ENCODE results near the gene WIPF2. TPM values are rescaled to one million over a fixed set of nuclear protein-coding genes. Genes with fewer than 3 reads are reported as not detected.

WIPF2 gene, protein sequence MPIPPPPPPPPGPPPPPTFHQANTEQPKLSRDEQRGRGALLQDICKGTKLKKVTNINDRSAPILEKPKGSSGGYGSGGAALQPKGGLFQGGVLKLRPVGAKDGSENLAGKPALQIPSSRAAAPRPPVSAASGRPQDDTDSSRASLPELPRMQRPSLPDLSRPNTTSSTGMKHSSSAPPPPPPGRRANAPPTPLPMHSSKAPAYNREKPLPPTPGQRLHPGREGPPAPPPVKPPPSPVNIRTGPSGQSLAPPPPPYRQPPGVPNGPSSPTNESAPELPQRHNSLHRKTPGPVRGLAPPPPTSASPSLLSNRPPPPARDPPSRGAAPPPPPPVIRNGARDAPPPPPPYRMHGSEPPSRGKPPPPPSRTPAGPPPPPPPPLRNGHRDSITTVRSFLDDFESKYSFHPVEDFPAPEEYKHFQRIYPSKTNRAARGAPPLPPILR
- 10 to 100 TPM; 21.3 to 24.6 (median 22.1) TPM for total RNA-seq

DNA sequence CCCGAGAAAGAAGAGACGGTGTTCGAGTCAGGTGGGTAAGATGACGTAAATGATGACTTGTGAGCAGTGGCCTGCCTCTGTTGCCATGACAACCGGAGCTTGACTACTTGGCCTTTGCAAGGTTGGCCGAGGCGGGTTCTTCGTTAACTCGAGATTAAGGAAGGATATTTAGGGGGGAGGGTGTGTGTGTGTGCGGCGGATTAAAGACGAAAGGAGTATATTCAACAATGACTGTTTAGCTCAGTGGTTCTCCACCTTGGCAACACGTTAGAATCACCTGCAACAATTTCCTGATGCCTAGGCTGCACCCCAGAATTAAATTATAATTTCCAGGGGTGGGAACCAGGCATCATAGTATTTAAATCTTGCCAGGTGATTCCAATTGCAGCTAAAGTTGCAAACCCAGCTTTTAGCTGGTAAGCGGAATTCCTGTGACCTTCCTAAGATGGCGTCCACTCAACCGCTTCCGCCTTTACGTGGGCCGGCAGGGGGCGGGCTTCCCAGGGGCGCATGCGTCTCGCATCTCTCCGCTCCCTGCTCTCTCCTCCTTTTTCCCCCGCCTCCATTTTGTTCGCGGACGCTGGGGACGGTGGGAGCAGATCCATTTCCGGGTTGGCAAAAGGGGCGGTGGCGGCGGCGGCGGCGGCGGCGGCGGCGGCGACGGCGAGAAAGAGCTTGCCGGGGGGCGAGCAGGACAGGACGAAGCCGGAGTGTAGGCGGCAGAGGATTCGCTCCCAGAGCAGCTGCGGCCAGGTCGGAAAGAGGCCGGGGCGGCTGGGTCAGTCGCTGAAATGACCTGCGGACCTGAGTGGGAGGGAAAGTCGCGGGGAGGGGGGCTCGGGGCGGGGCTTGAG is at the start of gene WIPF2:
Gene WIPF2, plus strand, starts transcription at position 565 of the 854 bp plus-strand sequence. CDS start 37,156 bp downstream, outside the sequence.
- peak; percentile 95 for DNase-seq
- H3K4me1 Mint-ChIP-seq (ENCODE audit: low read depth): peaks cover 27% of the 10 kb centered on the region
- ATAC-seq: peak; percentile 95 to 96
- no peaks in the 10 kb centered on the region for H3K27me3 Mint-ChIP-seq (ENCODE audit: low read depth)
- peaks cover 2% of the 10 kb centered on the region for H3K36me3 Mint-ChIP-seq (ENCODE audit: insufficient read depth)
- H3K9me3 Mint-ChIP-seq: no peaks in the 10 kb centered on the region
- peak within 1 kb of the TSS; percentile 93 for H3K4me3 Mint-ChIP-seq

DNA sequence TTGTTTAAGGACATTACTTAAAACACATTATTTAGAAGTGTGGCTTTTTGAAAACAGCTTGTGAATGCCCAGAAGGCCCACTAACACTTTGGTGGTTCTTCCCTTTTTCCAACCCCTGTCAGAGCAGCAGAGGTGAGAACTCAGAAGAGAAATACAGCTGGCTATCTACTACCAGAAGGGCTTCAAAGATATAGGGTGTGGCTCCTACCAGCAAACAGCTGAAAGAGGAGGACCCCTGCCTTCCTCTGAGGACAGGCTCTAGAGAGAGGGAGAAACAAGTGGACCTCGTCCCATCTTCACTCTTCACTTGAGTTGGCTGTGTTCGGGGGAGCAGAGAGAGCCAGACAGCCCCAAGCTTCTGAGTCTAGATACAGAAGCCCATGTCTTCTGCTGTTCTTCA is 48.8 kb upstream of the WIPF2 start:
- Mint-ChIP-seq H3K4me1 (ENCODE audit: low read depth) (peaks cover 5% of the 10 kb centered on the region), H3K36me3 (ENCODE audit: insufficient read depth) (peaks cover 46% of the 10 kb centered on the region), H3K4me3 (no peak overlapping the region), H3K9me3 (no peaks in the 10 kb centered on the region), H3K27me3 (ENCODE audit: low read depth) (no peaks in the 10 kb centered on the region)
- DNase-seq (no peak), ATAC-seq (no peak)

DNA sequence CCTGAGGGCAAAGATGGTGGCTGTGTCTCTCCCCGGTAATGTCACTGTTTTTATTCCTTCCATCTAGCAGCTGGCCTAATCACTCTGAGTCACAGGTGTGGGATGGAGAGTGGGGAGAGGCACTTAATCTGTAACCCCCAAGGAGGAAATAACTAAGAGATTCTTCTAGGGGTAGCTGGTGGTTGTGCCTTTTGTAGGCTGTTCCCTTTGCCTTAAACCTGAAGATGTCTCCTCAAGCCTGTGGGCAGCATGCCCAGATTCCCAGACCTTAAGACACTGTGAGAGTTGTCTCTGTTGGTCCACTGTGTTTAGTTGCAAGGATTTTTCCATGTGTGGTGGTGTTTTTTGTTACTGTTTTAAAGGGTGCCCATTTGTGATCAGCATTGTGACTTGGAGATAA is 47.4 kb upstream of the WIPF2 start:
- H3K4me1 Mint-ChIP-seq (ENCODE audit: low read depth): peaks cover 7% of the 10 kb centered on the region
- ATAC-seq: no peak
- H3K27me3 Mint-ChIP-seq (ENCODE audit: low read depth): no peaks in the 10 kb centered on the region

DNA sequence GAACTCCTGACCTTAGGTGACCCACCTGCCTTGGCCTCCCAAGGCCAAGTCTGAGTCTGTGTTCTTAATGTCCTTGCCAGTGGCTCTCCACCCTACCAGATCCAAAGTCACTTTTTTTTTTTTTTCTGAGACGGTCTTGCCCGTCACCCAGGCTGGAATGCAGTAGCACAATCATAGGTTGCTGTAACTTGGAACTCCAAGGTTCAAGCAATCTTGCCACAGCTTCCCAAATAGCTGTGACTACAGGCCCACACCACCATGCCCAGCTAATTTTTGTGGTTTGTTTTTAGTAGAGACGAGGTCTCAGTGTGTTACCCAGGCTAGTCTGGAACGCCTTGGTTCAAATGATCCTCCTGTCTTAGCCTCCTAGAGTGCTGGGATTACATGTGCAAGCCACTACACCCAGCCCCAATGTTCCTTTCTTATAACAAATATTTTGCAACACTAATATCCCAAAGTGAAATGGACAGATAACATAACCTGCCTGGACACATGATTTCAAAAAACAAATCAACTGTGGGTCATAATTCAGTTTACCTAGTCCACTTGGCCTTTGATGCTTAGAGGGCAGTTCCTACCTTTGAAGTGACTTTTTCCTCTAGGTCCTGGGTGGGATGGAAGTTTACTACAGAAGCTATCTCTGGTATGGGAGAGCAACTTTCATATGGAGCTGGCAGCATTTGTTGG is 45.9 kb upstream of the WIPF2 start:
- no peak overlapping the region for H3K4me3 Mint-ChIP-seq
- peaks cover 31% of the 10 kb centered on the region for H3K36me3 Mint-ChIP-seq (ENCODE audit: insufficient read depth)
- no peak for ATAC-seq

More for the DNA sequence above, 47.4 kb upstream of the WIPF2 start:
- Mint-ChIP-seq H3K36me3 (ENCODE audit: insufficient read depth) (peaks cover 41% of the 10 kb centered on the region), H3K9me3 (no peaks in the 10 kb centered on the region), H3K4me3 (no peak overlapping the region)
- DNase-seq: no peak

DNA sequence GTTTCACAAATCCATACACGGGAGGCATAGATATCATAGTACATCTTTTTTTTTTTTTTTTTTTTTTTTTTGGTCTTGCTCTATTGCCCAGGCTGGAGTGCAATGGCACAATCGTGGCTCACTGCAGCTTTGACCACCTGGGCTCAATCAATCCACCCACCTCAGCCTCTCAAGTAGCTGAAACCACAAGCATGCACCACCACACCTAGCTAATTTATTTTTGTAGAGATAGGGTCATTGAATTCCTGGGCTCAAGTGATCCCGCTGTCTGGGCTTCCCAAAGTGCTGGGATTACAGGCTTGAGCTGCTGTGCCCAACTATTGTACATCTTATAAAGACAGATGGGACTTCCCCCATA is 45.3 kb upstream of the WIPF2 start:
- no peak for DNase-seq
- Mint-ChIP-seq H3K4me1 (ENCODE audit: low read depth) (peaks cover 10% of the 10 kb centered on the region), H3K4me3 (no peak overlapping the region), H3K36me3 (ENCODE audit: insufficient read depth) (peaks cover 25% of the 10 kb centered on the region), H3K9me3 (no peaks in the 10 kb centered on the region), H3K27me3 (ENCODE audit: low read depth) (no peaks in the 10 kb centered on the region)
- ATAC-seq: no peak

More for the DNA sequence above, 45.9 kb upstream of the WIPF2 start:
- Mint-ChIP-seq H3K4me1 (ENCODE audit: low read depth) (peaks cover 10% of the 10 kb centered on the region), H3K9me3 (no peaks in the 10 kb centered on the region), H3K27me3 (ENCODE audit: low read depth) (no peaks in the 10 kb centered on the region)
- no peak for DNase-seq

DNA sequence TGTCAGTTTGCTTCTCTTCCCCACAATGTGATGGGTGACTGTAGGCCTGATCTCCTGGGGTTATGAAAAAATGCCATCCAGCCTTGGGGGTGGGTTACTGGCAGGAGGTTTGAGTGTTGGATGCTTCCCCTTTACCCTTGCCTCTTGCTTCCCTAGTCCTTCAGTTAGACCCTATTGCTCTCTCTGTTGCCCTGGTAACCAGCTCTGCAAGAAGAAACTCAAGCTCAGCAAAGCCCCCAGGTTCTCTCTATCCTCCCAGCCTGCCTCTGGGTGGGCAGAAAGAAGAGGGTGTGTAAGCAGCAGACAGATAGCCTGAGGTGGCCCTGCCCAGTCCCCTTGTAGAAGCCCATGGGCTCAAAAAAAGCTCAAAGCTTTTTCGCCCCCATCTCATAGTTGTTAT is 44.6 kb upstream of the WIPF2 start:
- H3K4me1 Mint-ChIP-seq (ENCODE audit: low read depth): peaks cover 10% of the 10 kb centered on the region
- H3K9me3 Mint-ChIP-seq: no peaks in the 10 kb centered on the region
- H3K27me3 Mint-ChIP-seq (ENCODE audit: low read depth): no peaks in the 10 kb centered on the region
- peaks cover 18% of the 10 kb centered on the region for H3K36me3 Mint-ChIP-seq (ENCODE audit: insufficient read depth)
- no peak for ATAC-seq
- no peak overlapping the region for H3K4me3 Mint-ChIP-seq
- no peak for DNase-seq

DNA sequence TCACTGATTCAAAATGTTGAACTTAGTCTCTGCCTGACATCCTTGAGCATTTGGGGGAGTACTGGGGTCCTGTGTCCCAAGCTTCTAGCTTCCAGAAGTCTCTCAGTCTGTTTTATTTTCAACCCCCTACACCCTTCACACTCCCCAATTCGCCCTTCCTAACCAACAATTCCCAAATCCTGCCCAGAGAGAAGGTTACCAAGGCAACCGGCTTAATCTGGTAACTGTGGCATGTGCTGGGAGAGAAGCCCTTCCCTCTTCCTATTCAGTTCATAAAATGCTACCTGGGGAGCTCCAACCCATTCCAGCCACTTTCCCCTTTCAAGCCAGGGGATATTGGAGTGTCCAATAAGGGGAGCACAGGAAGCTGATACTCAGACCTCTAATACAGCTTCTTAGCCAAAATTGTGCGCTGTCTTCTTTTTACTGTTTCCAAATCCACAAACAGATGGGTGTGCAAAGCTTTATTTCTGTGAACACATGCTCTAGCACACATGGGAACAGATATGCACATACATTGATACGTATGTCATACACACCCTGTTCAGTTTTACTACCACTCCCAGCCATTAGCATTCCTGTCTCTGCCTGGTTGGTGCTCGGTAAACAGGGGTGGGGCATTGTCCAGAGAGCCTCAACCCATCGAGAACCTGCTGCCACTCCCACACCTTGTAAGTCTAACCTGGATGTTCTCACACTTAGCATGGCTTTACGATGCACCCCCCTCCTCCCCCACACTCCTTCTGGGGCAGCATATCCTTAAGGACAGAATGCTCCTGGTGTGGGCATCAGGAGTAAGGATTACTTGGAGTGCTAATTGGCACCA is 43.0 kb upstream of the WIPF2 start:
- Mint-ChIP-seq H3K36me3 (ENCODE audit: insufficient read depth) (peaks cover 12% of the 10 kb centered on the region), H3K4me1 (ENCODE audit: low read depth) (peaks cover 10% of the 10 kb centered on the region), H3K27me3 (ENCODE audit: low read depth) (no peaks in the 10 kb centered on the region), H3K4me3 (no peak overlapping the region), H3K9me3 (no peaks in the 10 kb centered on the region)
- DNase-seq (no peak), ATAC-seq (no peak)

DNA sequence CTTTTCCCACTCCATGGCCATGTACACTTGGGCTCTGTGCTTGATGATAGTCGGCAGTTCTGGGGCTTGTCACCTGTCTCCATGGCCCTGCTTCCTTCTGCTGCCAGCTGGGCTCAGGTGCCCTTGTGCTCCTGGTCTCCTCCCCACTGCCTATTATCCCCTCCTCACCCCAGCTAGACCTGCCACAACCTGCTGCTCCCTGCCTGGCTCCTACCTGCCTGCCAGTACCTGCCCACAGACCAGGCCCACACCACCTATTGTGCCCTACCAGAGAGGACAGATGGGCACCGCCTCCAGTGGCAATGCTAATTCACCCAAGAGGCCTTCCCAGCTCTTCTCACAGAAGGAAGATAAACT is 42.4 kb upstream of the WIPF2 start:
- Mint-ChIP-seq H3K27me3 (ENCODE audit: low read depth) (no peaks in the 10 kb centered on the region), H3K36me3 (ENCODE audit: insufficient read depth) (peaks cover 12% of the 10 kb centered on the region)
- peak; percentile 2 for ATAC-seq

DNA sequence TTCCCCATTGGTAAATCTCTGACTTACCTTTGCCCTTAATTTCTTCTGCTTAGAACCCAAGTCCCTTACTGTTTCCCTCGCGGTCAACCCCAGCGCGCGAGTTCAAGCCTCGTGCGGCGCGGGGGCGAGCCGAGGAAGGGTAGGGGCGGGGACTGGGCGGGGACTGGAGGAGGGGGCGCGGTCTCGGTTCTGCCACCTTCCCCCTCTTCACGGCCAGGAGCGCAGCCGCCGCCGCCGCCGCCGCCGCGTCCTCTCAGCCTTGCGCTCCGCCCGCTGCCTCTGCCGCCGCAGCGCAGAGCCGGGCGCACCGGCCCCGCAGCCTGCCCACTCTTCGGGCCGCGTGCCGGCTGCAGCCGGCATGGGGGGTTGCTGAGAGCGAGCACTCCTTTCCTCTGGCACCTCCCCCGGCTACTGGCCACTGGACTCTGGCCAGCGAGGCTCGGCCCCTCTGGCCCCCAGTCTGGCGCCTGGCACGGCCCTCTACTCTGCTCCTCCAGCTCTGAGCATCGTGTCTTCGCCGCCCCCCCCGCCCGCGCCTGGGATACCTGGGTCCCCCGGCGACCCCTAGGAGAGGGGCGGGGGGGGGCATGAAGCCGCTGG is 41.7 kb upstream of the WIPF2 start, which contains the start of gene RAPGEFL1:
Gene RAPGEFL1, plus strand, starts transcription at position 196 of the 600 bp plus-strand sequence. Its CDS starts 392 bp downstream, at position 588.
- peak; percentile 85 for DNase-seq
- peak; percentile 97 to 98 for ATAC-seq
- peaks cover 10% of the 10 kb centered on the region for H3K4me1 Mint-ChIP-seq (ENCODE audit: low read depth)
- no peaks in the 10 kb centered on the region for H3K27me3 Mint-ChIP-seq (ENCODE audit: low read depth)
- H3K9me3 Mint-ChIP-seq: no peaks in the 10 kb centered on the region
- peaks cover 12% of the 10 kb centered on the region for H3K36me3 Mint-ChIP-seq (ENCODE audit: insufficient read depth)
- peak within 1 kb of the TSS; percentile 27 for H3K4me3 Mint-ChIP-seq

More for the DNA sequence above, 42.4 kb upstream of the WIPF2 start:
- H3K4me1 Mint-ChIP-seq (ENCODE audit: low read depth): peaks cover 10% of the 10 kb centered on the region
- peak overlapping the region; percentile 27 for H3K4me3 Mint-ChIP-seq
- H3K9me3 Mint-ChIP-seq: no peaks in the 10 kb centered on the region
- no peak for DNase-seq

DNA sequence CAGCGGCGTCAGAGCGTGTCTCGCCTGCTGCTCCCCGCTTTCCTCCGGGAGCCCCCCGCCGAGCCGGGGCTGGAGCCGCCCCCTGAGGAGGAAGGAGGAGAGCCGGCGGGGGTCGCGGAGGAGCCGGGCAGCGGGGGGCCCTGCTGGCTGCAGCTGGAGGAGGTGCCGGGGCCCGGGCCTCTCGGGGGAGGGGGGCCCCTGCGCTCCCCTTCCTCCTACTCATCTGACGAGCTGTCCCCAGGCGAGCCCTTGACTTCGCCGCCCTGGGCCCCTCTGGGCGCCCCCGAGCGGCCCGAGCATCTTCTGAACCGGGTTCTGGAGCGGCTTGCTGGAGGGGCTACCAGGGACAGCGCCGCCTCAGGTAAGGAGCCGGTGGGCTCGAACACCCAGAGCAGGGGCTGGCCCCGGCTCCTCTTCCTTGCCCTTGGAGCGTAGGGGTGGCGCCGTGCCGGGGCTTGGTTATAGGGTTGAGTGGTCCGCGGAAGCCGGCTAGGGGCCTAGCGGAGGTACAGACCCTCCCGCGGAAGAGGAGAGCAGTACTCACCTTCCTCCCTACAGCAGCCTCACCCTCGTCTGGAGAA is 41.0 kb upstream of the WIPF2 start:
- ATAC-seq (no peak), DNase-seq (no peak)
- Mint-ChIP-seq H3K4me1 (ENCODE audit: low read depth) (peaks cover 10% of the 10 kb centered on the region), H3K9me3 (no peaks in the 10 kb centered on the region), H3K27me3 (ENCODE audit: low read depth) (no peaks in the 10 kb centered on the region), H3K4me3 (peak overlapping the region; percentile 13), H3K36me3 (ENCODE audit: insufficient read depth) (peaks cover 12% of the 10 kb centered on the region)

DNA sequence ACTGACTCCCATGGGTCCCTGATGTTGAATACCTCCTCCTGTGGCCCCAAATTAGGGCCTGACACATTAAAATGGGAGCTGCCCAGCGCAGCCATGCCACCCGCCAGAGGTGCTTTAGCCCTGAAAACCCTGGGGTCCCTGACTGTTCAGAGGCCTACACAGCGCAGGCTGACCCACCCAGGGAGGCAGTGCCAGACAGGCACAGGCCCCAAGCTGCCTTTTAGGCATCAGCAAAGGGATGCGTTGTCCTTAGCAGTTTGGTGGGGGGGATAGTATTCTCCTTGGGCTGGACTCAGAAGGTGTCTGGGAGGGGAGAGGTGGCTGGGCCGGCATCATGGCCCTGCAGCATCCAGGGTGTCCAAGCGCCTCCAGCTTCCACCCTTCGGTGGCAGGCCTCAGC is 40.4 kb upstream of the WIPF2 start:
- H3K36me3 Mint-ChIP-seq (ENCODE audit: insufficient read depth): peaks cover 8% of the 10 kb centered on the region
- no peaks in the 10 kb centered on the region for H3K27me3 Mint-ChIP-seq (ENCODE audit: low read depth)
- peaks cover 10% of the 10 kb centered on the region for H3K4me1 Mint-ChIP-seq (ENCODE audit: low read depth)
- ATAC-seq (no peak), DNase-seq (no peak)
- H3K9me3 Mint-ChIP-seq: no peaks in the 10 kb centered on the region
- H3K4me3 Mint-ChIP-seq: peak overlapping the region; percentile 5

DNA sequence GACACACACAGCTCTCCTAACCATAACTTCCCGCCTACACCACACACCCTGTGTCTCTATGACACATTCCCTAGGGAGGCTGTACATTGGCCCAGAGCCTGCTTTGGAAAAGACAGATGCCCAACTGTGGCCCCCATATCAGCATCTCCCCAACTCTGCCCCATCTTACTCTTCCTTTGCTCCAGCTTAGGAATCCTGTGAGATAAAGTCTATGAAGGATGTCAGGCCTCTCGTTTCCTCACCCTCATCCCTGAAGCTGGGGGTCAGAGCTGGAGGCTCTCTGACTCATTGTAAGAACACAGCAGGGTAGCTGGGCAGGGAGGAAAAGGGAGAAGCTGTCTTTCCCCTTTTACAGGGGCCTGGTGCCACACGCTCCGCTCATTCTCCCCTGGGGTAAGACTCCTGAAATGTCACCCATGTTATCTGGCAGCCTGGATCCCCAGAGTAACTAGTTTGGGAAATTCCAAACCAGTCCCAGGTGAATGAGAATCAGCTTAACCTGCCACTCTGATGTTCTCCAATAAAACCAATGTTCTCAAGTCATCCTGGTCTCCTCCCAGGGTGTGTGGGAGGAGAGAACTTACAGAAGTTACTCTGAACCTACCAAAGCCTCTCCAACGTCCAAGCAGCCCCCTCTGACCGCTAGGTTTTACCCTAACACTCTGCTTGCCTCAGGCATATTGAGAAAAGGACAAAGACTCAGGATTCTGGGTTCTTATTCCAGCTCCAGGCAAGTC is 39.0 kb upstream of the WIPF2 start:
- peaks cover 5% of the 10 kb centered on the region for H3K36me3 Mint-ChIP-seq (ENCODE audit: insufficient read depth)
- H3K9me3 Mint-ChIP-seq: no peaks in the 10 kb centered on the region
- ATAC-seq (no peak), DNase-seq (no peak)
- no peaks in the 10 kb centered on the region for H3K27me3 Mint-ChIP-seq (ENCODE audit: low read depth)
- H3K4me3 Mint-ChIP-seq: no peak overlapping the region
- peaks cover 10% of the 10 kb centered on the region for H3K4me1 Mint-ChIP-seq (ENCODE audit: low read depth)
